NCI-H1436 (cell line): ENCODE results near the gene TRIM41.
"Not testable (repeated sequence)": the region's sequence is repeated elsewhere in the genome, so short reads cannot be mapped to it uniquely, and the experiment has no call there.

Experiments
- DNase-seq: peaks from one replicate; lab custom pipeline; 2025; lab: John Stamatoyannopoulos, UW

Gene TRIM41

DNA sequence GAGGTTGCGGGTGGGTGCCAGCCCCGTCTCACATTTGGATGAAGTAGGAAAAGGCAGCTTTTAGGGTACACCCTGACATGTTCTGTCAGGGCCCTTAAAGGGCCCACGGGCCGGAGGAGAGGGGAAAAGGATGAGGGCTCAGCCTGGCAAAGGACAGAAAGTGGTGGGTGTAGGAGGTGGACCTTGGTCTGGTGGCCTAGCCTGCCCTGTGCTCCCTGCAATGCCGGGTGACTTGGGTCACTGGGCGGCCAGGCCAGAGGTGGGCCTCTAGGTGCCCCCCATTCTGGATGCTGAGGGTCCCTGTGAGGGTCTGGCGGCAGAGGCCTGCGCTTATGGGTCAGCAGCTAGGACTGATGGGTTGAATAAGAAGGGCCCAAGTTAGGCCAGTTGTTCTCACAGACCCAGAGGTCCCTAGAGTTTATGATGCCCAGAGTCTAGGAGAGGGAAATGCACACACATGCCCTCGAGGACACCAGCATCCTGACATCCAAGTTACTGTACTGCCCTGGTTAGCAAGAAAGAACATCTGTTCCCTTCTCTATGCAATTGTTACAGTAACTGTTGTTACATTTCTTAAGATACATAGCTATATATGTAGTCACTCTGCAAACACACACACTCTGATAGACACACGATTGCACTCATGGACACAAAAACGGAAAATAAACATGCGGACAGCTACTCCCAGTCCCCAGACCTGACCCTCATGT lies 30.6 kb upstream of the TRIM41 start:
- no peak for DNase-seq

DNA sequence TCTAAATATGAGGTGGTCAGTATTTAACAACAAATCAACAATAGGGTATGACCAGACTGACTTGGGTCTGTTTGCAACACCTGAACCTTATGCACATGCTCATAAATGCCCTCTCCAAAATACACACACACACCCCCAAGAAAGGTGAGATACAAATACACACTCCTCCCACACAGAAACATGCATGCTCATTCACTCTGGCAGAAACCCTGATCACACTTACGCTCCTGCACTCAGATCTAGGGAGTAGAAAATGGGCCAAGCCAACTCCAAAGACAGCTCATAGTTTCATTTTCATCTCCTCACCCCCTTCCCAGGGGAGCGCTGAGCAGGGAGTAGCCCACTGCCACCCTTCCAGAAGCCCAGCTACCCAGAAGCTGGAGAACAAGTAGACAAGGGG lies 29.4 kb upstream of the TRIM41 start:
- DNase-seq, result no peak

DNA sequence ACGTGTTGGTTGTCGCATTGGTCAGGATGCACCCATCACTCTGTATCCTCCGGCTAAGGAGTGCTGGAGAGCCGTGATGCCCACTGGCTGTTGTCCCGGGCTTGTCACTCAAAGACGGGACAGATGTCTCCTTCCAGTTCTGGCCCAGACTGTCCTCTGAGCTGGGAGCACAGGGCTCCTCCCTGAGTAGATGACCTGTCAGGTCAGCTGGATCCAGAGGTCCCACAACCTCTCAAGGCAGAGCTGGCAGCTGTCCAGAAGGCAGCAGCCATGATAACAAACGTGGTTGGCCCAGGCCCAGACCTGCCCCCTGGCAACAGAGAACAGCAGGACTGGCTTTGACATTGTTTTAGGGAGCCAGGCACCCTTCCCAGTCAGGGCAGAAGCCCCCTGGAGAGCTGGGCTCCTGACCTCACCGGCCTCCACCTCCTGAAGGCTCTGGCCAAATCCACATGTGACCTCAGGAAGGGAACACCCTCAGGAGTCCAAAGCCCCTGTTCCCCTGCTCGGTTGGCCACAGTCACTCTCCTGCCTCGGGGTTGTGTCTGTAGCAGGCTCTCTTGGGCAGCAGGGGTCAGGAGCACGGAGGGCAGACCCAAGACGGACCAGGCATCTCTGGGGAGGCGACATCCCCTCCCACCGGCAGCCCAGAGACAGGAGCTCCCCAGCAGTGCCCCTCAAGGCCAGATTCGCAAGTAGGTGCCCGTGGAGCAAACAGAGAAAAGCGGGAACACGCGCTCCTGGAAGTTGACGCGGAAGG lies 28.4 kb upstream of the TRIM41 start:
- DNase-seq, result no peak

DNA sequence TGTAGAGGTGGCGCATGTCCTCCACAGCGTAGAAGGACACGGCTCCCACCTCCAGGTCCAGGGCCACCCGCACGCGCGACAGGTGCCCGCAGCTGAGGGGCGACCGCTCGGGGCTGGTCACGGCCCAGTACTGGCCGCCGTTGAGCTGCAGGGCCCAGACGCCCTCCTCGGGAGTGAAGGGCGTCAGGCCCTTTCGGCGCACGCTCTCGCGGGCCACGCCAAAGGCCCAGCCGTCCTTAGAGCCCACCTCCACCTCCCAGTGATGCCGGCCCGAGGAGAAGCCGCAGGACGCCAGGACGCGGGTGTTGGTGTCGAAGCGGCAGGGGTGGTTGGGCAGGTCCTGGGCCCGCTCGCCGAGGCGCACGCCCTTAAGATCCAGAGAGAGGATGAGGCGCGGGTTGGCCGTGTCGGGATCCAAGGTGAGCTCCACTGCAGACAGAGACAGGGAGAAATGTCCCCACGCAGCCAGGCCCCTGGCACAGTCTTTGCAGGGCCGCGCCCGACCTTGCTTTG lies 27.8 kb upstream of the TRIM41 start:
- DNase-seq, result no peak

DNA sequence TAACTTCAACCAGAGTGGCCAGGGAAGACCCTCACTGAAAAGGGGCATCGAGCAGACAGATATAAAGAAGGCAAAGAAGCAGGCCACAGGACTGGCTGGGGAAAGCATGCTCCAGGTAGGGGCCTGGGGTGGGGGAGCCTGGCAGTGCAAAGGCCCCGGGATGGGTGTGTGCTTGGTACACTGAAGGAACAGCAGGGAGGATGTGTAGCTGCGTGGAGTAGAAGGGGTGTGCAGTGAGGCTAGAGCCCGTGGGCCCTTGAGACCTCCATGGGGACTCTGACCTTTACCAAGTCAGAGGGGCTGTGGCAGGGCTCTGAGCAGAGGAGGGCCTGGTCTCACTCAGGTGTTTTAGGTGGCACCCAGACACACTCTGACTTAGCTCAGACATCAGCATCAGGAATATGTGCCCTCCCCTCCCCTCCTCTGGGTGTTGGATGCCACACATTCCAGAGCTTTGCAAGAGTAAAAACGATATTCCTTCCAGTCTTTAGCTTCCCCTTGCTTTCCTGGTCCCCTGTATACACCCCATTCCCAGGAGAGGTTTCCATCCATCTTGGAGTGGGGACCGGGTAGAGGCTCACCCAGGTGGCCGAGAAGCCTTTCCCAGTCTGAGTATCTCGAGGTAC lies 25.6 kb upstream of the TRIM41 start:
- DNase-seq, result no peak

DNA sequence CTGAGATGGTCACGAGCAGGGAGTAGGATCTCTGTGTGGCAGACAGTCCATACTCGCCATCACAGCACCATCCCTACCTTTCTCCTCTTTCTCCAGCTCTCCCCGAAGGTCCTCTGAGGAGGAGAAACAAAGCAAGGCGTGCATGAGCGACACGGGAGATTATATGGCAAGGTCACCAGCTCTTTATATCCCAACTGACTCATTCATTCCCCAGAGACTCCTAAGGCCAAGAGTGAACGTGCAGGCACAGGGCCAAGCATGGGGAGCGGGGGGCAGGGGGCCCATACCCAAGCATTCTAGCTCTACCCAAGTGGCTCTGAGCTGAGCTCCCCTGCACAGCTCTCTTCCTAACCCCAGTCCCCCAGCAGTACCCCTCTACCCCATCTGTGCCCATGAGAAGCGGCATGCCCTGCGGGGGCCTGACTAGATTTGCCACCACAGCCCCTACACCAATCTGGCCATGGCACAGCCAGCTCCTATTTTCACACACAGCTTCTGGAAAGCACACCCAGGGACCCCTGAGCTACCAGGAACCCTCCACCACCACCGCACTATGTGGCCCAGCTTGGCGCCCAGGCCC lies 24.9 kb upstream of the TRIM41 start:
- no peak for DNase-seq

DNA sequence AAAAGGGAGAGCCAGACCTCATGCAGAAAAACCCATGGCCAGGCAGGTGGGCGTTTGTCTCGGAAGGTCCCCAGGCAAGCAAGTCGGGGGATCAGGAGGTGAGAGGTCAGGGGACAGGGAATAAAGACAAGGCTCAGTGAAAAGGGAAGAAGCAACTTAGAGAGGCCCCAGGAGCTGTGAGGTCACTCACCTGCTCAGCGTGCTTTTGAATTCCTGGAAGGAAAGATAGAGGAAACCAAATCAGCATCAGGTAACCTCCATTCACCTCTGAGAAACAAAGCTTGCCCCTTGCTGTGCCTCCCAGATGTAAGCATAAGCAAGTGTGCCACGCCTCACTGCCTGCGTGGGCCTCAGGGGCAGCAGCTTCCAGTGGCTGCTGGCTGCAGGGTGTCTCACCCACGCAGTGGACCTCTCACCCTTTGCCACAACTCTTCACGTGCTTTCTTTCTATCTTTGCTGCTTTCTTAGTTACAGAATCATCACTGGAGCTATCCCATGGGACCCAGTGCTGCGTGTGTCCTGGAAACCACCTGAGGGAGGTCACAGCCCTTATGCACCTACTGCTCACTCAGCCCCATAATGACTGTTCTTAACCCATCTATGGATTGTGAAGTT lies 24.1 kb upstream of the TRIM41 start:
- no peak for DNase-seq

DNA sequence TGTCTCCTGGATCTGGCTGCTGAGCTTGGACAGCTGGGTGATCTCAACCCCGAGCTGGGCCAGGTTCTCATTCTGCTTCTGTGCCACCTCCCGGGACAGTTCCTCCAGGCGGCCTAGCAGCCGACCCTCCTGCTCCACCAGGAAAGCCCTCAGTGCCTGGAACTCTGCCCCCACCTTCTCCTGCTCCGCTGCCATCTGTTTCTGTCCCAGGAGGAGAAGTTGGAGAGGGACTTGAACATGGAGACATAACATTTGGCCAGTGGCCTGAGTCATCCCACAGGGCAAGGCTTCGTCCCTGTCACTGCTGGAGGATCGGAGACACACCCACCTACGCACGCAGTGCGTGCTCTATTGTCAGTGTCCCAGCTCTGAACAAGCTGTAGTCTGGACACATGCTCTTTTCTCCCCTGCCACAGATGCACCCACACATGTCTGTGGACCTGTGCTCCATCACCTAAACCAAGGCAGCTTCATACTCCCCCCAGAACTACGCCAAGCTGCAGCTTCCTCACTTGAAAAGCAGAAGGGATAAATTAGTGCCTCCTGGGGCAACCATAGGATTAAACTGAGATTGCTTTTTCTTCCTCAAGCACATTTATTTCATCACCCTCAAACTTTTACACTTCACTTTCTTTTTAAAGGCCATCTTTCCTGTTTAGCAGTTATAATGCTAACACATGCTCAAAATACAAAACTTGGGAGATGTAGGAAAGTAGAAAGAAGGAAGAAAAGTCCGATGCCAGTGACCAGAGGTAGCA lies 23.0 kb upstream of the TRIM41 start:
- DNase-seq, result no peak

DNA sequence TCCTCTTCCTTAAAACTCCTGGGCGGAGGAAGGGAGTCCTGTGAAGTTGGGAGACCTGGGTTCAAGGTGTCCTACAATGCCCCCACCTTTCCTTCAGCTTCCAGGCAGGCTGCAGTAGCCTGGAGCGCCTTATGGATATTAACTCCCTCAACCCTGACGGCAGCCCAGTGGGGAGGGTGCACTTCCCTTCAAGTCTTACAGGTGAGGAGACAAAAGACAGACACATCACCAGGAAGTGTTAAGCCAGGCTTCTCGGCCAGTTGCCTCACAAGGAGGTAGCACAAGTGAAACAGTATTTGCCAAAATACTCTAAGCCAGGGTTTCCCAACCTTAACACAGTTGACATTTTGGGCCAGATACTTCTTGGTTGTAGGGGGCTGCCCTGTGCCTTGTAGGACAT lies 22.3 kb upstream of the TRIM41 start:
- DNase-seq, result no peak

DNA sequence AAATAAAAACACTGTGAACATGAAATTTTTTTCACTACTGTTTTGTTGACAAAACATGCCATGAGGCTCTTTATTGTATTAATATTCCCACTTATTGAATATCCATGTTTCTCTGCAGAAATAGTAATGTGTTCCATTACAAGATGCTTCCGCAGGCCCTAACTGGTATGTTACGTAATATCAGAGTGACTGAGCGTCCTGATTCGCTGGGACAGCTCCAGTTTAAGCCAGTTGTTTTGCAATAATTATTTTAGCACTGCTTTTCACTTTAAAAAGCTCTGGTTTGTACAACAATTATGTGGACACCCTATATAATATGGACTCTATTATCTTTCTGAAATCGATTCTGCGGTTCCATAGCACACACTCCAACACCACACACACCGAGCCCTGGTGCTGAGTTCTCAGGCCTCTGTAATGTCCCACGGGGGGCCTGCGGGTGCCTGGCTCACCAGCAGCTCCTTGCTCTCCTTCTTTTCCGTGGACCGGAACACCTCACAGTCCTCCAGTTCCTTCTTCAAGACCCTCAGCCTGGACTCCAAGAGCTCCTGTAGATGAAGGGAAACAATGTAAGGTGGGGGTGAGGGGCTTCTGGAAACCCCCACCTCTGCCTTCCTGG lies 19.9 kb upstream of the TRIM41 start:
- no peak for DNase-seq

DNA sequence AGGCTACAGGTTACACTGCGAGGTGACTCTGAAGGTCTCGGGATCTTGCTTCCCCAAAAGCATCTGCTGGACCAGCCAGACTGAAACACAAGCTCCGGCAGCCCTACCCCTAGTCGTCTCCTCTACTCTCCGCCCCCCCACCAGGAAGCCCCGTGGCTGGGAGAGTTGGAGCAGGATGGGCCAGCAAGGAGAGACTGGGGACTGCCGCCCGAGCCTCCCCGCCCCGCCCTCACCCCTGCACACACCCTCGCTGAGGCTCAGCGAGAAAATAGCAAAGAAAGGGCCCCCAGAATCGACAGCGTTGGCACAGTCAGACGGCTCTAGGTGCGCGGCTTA lies 19.3 kb upstream of the TRIM41 start:
- no peak for DNase-seq

DNA sequence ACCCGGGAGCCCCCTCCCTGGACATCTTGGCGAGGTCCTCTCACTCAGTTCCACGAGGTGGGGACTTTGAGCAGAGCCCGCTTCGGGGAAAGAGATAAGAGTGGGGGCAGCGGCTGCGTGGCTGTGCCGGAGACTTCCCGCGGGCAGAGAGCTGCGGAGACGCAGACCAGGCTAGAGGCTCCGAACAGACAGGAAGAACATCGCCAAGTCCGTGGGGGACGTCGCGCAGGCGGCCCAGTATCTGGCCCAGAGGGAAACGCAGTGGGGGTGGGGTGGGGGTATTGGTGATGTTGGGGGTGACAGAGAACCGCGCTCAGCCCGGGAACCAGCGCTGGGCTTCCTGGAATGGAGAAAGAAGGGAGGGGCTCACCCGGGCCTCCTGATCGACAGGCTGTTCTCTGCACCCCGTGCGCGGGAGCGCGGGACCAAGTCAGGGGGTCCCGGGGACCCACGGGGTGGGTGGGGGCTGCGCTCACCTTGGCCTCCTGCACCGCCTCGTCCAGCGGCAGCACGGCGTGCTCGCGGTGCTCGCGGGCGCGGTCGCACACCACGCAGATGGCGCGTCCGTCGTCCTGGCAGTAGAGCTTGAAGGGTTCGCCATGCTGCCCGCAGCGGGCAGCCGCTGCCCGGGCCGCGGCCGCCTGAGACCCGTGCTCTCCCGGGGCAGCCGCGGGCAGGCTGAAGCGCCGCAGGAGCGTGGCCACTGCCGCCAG lies 18.8 kb upstream of the TRIM41 start:
- no peak for DNase-seq

DNA sequence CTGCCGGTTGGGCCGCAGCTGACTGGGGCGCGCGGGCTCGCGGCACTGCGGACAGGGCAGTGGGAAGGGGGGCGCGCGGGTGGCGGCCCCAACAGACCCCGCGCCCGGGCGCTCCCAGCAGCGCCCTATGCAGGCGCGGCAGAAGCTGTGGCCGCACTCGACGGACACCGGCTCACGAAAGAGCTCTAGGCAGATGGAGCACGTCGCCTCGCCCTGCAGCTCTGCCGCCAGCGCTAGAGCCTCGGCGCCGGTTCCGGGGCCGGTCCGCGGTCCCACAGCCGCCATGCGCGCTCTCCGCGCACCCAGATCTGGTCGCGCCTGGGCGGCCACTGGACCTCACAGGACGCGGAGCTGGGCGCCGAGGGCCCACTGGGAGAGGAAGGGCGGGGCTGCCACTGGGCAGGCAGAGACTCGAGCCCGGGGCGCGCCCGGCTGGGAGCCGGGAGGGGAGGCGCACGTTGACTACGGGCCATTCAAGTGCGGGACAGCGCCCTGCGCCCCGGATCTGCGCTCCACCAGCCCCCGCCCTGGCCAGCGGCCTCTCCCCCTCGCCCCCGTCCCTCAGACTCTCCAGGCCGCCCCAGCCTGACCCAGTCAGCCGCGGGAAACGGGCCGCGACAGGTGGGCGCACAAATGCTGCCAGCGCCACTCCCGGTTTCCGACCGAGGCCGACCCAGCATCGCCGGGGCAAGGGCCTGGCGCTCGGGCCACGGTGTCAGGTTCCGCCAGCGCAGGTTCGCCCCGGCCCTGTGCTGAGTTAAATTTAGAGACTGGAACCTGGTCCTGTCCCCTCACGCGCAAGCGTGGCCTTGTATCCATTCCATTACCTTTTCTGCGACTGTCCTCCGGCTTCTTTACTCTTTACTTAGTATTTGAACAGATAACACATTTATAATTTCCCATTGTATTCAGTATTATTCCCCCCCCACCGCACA lies 18.0 kb upstream of the TRIM41 start, which contains the start of gene TRIM7:
TSS of gene TRIM7 (minus strand) at position 371 of the 935 bp plus-strand sequence. CDS start at position 285, 86 bp downstream.
- no peak for DNase-seq

DNA sequence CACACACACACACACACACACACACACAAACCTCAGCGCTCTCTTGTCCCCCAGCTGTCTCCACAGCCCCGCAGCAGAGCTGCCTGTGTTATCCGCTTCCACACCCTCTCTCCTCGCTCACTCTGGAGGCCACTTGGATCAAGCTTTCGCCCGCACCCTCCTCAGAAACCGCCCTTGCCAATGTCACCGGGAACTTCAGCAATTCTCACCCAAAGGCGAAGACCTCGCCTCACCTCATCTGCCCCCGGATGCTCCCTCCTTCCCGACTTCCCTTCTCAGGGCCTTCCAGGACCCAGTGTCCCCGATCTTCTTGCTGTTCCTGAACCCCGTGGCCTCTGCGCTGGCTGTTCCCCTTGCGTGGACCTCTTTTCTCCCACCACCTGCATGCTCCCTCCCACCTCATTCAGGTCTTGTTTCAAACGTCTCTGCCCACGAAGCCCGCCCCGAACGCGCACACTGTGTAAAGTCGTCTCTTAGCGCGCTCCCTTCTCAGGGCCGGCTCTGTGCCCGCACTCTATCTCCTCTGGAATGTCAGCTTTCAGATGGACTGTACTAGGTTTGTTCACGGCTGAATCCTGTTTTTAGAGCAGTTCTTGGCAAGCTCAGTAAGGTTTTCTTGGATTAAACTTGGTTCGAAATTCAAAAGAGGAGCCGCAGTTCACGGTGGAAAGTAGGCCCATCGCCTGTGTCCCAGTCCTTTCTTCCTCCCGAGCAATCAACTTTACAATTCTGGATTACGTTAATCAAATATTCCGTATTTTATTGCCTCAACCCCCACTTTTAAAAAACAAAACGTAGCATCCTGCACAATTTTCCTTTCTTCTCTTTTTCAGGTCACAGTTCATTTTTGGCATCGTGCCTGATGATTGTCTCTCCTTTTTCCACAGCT lies 17.1 kb upstream of the TRIM41 start:
- DNase-seq, result no peak

DNA sequence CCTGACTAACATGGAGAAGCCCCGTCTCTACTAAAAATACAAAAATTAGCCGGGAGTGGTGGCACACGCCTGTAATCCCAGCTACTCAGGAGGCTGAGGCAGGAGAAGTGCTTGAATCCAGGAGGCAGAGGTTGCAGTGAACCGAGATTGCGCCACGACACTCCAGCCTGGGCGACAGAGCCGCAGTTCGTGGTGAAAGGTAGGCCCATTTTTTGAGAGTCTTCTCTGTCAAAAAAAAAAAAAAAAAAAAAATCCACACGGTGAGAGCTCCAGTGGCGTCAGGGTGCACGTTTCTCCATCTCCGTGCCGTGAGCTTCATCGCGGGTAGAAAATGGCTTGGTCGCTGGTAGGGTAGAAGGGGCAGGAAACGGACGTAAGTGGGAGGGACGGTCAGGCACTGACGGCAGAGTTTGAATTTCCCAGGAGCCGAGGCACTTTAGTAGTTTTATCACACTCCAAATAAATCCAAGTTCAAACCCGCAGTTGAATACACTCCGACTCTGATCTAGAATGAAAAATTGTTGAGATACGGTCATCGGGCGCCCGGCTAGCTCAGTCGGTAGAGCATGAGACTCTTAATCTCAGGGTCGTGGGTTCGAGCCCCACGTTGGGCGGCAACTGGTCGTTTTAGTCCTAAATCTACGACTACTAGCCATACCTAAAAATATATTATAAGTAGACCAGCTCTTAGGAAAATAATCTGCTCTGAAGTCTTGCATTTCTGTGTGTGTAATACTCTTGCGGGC lies 15.7 kb upstream of the TRIM41 start:
- DNase-seq, result no peak

DNA sequence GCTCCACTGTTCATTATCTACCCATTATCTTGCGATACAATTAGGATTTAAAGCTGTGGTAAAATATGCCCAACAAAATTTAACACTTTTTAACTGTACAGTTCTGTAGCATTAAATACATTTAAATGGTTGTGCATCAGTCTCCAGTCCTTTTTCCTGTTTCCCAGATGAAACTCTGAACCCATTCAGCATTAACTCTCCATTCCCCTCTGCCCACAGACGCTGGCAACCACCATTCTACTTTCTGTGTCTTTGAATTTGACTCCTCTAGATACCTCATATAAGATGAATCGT lies 15.2 kb upstream of the TRIM41 start:
- DNase-seq, result no peak

DNA sequence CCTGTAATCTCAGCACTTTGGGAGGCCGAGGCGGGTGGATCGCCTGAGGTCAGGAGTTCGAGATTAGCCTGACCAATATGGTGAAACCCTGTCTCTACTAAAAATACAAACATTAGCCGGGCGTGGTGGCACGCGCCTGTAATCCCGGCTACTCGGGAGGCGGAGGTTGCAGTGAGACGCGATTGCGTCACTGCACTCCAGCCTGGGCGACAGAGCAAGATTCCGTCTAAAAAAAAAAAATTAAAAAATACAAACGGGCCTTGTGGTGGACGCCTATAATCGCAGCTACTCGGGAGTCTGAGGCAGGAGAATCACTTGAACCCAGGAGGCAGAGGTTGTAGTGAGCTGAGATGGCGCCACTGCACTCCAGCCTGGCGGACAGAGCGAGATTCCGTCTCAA lies 14.1 kb upstream of the TRIM41 start:
- not testable (repeated sequence) for DNase-seq

DNA sequence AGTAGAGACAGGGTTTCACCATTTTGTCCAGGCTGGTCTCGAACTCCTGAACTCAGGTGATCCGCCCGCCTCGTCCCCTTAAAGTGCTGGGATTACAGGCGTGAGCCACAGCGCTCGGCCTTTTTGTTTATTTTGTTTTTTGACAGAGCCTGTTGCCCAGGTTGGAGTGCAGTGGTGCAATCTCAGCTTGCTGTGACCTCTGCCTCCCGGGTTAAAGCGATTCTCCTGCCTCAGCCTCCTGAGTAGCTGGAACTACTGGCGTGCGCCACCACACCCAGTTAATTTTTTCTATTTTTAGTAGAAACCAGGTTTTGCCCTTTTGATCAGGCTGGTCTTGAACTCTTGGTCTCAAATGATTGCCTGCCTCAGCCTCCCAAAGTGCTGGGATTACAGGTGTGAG lies 12.9 kb upstream of the TRIM41 start:
- DNase-seq, result not testable (repeated sequence)
